ENCODE data around the gene ICA1L.

Gene ICA1L

DNA sequence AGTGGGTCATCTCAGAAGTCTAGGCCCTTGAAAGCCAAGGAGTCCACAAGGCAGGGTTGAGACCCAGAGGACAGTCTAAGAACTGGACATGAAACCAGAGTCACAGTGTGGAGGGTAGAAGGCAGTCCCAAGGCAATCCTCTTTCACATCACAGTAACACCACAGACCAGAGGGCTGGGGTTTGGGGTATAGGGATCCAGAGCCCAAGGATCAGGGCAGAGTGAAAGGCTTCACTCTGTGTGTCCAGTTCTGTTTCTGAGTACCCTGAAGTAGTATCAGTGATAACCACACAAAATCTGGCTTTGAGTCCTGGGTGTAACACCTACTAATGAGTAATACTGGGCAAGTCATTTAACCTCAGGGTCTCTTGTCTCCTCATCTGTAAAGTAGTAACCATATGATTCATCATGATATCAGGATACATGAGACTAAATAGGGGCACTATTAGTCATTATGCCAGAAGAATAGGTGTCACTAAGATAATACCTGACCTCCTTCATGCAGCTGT, 91.0 kb downstream of the ICA1L start:
- DNase-seq = no peak

DNA sequence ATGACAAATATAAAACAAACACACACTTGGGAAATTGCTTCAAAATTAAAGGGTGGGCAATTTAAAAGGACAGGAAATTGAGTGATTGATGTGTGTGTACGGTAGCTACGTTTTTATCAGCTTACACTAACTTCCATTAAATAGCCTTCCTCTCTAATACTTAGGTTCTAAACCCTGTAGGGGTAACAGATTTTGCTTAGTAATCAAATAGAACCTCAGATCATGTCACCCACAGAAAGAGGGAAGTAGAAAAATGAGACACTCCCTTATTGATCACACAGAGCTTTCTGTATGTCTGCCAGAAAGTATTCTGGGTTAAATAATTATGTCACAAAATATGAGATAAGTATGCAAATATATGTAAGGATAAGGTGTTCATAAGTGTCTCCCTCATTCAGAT, 93.3 kb downstream of the ICA1L start:
- no peak for DNase-seq

- no peak for DNase-seq
Observed at GRCh38 chr2:202774104-202774503, 97.5 kb downstream of the ICA1L start.

- no peak for DNase-seq
Observed at GRCh38 chr2:202773301-202773973, 98.1 kb downstream of the ICA1L start.

DNA sequence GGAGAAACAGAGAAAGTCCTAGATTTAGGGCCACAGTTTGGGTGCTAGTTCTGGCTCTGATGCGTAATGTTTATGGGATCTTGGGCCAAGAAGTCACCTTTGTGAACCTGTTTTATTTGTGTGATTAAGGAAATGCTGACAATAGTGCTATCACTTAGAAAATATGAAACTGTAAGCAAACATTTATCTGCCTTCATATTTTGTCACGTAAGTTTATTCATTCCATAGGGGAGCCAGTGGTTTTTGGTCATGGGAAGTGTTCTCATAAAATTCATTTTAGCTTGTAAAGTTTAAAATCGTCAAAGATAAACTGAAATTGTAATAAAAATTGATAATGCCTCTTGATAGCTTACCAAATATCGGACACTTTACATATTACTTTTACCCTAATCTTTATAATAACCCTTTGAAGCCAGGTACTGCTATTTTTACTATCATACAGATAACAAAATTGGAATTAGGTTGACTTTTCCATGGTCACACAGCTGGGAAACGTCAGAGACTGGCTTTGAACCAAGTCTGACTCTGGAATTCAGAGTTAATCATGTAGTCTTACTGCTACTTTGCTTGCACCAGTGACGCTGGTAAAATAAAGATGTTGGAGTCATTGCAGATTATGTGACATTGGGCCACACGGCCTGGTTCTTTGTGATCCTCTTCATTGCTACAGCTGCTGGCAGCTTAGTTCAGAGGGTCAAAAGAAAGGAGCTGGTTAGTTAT, 99.7 kb downstream of the ICA1L start:
- DNase-seq = no peak

DNA sequence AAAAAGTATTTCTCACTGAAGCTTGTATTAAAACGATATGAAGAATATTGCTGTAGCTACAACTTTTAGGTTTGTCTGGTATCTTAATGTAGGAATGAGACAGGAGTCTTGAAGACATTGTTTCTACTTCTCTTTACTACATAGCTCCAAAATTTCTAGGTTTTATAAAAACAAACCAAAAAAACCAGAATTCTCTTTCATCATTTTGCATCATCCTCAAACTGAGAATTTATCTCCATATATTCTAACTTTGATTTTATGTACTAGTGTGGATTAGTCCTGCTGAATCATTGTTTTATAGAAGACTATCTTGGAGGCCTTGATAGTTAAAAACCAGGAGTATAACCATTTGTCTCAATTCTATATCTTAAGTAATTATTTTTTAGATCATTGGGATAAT, 100.2 kb downstream of the ICA1L start:
- DNase-seq = no peak

GRCh38 chr2:202769201-202769600, 102.4 kb downstream of the ICA1L start:
- DNase-seq = no peak

DNA sequence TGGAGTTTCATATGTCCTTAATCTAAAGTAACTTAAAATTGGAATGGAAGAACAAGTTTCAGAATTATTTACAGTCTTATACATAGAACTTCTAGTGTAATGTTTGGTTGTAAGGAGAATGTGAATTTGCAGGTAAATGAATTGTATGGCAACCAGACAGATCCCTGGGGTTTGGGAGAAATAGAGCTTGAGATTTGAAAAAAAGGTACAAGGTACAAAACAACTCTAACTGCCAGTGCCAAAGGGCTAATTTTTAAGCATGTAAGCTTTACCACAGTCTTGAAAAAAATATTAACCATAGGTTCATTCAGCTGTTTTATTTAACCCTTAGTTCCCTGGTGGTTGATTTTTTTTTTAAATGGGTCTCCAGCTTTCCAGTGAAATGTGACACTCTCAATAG, 103.3 kb downstream of the ICA1L start:
- no peak for DNase-seq

DNA sequence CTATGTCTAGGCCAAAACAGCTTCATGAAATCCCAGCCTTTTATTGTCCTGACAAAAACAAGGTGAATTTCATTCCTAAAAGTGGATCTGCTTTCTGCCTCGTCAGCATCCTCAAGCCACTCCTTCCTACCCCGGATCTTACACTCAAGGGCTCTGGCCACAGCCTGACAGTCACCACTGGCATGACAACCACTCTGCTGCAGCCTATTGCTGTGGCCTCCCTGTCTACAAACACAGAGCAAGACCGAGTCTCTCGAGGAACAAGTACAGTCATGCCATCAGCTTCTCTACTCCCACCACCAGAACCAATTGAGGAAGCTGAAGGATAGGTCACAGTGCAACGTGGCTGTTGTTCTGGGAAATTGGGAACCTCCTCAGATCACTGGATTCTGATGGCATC, 106.1 kb downstream of the ICA1L start:
- no peak for DNase-seq

- DNase-seq = no peak
Observed at GRCh38 chr2:202764991-202765390, 106.6 kb downstream of the ICA1L start.

GRCh38 chr2:202763916-202764315, 107.7 kb downstream of the ICA1L start:
- no peak for DNase-seq

DNA sequence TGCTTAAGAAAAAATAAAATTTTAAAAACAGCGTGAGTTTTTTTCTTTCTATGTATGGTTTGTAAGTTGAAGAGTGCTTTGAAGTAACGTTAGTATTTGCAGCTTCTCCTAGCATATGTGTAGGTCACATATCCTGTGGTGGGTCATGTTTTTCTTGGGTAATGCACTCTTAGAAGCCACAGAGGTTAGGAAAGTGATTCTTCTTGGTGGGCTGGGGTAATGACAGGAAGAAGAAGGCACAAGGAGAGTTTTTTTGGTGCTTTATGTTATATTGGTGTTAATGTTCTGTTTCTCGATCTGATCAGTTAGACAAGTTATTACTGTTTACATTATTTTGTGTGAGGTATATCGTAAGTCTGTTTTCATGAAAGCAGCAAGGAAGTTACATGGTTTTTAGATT, 109.0 kb downstream of the ICA1L start:
- no peak for DNase-seq

GRCh38 chr2:202760848-202761247, 110.7 kb downstream of the ICA1L start:
- DNase-seq = no peak

DNA sequence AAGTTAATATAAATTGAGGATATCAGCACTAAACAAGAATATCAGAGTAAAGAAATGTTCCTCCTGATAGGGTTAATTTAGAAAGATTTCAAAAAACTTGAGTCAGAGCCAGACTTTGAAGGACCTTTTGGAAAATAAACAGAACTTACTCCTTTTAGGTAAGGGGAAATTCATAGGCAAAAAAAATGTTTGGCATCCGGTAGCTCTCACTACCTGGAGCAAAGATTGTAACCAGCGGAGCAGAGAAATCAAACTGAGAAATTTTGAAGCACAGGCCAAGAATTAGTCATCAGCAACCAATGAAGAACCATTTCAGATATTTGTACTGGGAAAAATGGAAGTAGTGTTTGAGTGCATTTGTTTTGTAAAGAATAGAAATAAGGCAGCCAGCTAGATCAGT, 113.0 kb downstream of the ICA1L start:
- DNase-seq = no peak

DNA sequence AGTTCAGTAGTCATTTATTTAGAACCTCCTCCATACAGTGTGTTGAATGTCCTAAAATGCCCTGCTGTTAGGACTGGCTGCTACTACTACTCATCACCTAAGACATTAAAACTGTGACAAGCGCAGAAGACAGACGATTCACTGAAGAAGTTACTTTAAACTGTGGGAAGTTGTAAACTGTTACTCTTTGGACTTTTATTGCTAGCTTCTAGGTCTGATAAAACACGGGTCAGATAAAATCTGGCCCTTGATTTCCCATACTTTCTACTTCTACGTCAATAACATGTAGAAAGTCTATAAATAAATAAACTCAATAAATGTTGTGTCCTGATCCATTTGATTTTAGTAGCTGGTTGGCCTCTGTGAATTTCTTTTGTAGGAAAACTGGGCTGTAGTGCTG, 113.4 kb downstream of the ICA1L start:
- DNase-seq = no peak

GRCh38 chr2:202757339-202757738, 114.2 kb downstream of the ICA1L start:
- no peak for DNase-seq

DNA sequence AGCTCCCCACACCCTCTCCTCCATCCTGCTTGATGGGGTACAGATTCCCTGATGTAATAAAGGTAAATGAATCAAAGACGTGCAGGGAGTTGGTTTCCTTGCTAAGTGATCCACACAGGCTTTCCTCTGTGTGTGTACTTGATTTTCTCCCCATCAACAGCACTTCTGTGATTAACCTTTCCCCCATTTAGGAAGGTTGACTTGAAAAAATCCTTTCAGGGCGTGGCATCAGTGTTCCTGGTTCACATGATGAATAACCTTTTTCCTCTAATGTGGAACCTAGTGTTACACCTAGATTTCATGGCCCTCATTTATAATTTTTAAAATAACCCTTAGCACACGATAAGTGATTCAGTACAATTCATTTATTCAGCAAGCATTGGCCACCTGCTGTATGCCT, 115.0 kb downstream of the ICA1L start:
- DNase-seq = no peak

DNA sequence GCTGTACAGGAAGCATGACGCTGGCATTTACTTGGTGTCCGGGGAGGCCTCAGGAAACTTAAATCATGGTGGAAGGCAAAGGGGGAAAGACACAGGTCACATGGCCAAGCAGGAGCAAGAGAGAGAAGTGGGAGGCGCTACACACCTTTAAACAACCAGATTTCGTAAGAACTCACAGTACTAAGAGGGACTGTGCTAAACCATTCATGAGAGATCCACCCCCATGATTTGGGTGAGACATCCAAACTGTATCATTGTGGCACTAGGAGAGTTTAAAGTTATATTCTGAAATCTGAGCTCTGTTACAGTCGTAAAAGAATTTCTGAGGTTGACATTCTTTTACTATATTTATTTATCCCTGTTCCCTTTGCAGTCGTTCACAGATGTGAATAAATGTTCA, 116.6 kb downstream of the ICA1L start:
- DNase-seq = no peak

- no peak for DNase-seq
Observed at GRCh38 chr2:202752071-202752470, 119.5 kb downstream of the ICA1L start.

GRCh38 chr2:202750763-202751427, 120.7 kb downstream of the ICA1L start:
- DNase-seq = no peak

DNA sequence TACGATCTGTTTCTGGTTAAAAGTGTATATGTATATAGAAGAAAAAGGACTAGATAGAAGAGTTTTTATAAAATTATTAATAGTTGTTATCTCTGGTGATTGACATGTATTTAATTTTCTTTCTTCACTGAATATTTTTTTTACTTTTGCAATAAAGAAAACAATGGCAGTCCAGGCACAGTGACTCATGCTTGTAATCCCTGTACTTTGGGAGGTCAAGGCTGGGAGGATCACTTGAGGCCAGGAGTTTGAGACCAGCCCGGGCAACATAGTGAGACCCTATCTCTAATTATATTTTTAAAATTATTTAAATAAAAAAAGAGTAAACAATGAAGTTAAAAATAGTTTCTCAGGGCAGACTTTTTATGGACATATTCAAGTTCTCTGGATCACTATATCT, 122.1 kb downstream of the ICA1L start:
- DNase-seq = no peak

- DNase-seq = no peak
Observed at GRCh38 chr2:202743613-202744012, 128.0 kb downstream of the ICA1L start.

DNA sequence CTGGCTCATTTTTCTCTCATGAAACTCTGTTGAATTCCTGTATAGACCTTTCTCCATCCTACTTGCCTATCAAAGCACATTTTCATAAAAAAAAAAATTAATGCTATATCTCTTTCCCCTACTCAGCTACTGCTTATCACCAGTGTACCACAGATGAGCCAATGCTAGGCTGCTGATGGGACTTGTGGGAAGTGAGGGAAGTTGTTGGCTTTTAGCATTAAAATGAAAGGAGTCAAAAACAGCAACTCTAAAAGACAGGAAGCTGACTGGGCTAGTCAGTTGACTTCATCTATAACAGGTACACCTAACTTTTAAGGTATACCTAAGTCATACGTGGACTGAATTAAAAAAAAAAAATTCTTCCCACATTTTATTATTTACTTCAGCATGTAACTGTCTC, 134.7 kb downstream of the ICA1L start:
- DNase-seq = no peak

GRCh38 chr2:202726070-202726469, 145.5 kb downstream of the ICA1L start:
- DNase-seq = no peak

Data from T1000 (cell line).